Activated CD8-positive, alpha-beta memory T cell treated with anti-CD3 and anti-CD28 coated beads, Interleukin-2, amount 50 U/mL, for 4 hours (primary cell): ENCODE measurements around the gene SLC24A3.
"Not testable (repeated sequence)": the region's sequence is repeated elsewhere in the genome, so short reads cannot be mapped to it uniquely, and the experiment has no call there.

Source experiments
- DNase-seq: peaks from one replicate; pipeline ENCODE4 v3.0.0-alpha.2; 2020

The SLC24A3 gene

DNA sequence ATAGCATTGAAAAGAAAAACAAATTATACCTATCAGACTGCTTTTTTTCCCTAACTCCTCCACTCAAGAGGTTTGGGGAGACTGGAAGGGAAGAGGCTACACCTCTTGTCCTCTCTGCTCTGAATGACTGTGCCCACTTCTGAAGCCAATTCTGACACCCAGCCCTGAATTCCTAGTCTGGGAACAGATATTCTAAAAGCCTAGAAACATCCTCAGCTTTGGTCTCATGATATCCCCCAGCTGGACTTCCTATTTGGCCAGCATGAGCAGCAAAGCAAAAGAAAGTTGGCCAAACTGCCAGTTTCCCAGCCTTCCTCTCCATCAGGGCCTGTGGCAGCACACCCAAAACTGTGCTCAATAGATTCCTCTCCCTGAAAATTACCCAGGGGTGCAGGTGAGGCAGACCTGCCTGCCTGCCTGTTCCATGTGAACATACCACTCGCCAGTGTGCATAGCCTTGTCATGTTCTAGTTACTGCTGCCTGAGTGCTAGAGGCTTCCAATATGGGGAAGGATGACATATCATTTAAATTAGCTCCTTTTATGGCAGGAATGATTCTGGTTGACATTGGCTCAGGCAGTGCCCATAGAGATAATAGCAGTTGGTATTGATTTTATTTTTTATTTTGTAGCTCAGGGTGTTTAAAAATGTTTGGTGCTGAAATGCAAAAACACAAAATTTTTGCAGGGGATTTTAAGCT, 393.5 kb downstream of the SLC24A3 start:
- no peak for DNase-seq

DNA sequence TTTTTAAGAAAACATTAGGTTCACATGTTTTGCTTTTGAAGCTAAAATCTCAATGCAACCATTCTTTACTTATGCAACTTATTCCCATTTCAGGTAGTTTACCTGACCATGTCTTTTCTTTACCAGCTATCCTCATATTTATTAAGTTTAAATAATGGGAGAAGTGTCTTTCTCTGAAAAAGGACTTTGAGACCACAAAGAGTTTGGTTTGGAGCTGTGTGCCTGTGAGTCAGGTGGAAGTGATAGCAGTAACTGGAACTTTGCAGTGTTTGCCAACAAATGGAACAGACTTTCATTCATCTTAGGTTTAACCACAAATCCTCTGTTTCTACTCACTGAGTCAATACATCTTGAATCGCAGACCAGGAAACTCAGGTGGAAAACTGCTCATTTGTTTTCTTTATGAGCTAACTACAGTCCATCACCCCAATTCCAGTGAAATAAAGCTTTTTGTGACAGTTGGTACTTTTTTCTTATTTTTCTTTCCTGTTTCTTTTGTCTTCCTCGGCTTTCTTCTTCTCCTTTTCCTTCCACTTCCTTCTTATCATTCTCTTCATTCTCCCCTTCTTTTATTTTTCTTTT, 397.3 kb downstream of the SLC24A3 start:
- DNase-seq: no peak

DNA sequence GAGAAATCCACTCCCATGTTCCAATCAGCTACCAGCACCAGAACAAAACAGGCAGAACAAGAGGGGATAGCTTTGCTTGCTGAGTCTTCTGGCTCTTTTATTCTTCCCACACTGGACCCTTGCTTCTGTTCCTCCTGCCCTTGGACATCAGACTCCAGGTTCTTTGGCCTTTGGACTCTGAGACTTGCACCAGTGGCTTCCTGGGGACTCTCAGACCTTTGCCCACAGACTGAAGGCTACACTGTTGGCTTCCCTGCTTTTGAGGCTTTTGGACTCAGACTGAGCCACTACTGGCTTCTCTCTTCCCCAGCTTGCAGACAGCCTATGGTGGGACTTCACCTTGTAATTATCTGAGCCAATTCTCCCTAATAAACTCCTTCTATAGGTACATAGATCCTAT, 403.2 kb downstream of the SLC24A3 start:
- DNase-seq: no peak

DNA sequence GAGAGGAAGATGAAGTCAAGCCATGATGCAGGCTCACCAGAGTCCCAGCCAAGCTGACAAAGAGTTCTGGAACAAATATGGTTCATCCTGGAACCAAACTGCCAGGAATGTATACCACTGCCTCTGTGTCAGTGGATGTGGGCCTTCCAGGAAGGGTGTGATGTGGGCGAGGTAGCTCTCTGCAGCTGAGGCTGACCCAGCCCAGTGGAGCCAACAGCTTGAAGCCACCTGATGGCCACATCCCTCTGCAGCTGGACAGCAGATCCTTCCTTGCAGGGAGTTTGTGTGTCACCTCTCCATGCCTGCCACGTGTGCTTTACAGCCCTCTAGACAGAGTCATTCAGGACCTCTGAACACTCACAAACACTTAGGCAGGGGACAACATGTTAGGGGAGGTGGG, 403.6 kb downstream of the SLC24A3 start:
- DNase-seq: no peak

DNA sequence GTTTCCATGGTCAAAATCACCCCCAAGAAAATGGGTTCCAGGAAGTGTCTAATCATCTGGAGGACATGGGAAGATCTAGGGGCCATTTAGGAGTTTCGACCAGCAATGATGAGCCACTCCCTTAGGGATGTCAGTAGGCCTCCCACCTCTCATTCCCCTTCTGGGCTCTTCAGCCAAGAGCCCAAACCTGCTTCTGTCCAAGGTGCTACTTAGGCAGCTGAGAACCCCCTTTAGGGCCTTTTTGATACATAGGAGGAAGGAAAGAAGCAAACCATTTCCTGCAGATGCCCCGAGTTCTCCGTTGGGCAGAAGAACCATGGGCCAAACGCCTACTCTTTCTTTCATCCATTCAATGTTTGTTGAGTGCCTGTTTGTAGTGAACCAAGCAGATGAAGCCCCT, 404.2 kb downstream of the SLC24A3 start:
- DNase-seq: no peak

DNA sequence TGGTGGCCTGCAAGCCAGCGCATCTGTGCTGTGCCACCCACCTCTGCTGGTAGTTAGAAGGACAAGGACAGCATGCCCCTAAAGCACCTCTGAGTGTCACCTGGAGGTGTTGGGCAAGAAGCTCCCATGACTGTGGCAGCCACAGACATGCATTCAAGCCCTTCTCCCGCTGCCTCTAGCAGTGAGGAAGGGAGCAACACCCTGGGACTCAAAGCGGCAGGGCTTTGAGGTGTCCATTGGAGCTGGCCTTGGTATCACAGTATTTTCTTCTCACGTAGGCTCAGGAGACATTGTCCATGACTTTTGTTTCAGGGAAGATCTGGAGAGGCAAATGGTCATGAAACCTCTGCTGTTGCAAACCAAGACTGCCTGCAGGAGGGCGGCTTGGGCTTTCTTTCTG, 404.8 kb downstream of the SLC24A3 start:
- DNase-seq: no peak

DNA sequence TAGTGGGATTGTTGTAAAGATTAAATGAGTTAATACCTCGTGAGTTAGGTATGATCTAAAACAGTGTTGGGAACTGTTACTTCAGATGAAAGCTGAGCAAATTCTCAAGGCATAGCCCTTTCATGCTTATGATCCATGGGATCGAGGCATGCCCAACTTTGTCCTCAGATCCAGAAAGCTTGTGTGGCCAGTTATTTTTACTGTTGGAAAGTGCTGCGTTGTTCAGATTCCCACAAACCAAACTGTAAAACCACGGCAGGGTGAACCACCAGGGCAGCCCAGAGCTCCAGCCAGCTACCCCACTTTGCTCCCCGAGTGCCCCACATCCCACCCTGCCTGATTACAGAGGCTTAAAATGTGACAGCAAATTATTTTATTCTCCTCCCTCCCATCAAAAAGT, 406.3 kb downstream of the SLC24A3 start:
- no peak for DNase-seq

DNA sequence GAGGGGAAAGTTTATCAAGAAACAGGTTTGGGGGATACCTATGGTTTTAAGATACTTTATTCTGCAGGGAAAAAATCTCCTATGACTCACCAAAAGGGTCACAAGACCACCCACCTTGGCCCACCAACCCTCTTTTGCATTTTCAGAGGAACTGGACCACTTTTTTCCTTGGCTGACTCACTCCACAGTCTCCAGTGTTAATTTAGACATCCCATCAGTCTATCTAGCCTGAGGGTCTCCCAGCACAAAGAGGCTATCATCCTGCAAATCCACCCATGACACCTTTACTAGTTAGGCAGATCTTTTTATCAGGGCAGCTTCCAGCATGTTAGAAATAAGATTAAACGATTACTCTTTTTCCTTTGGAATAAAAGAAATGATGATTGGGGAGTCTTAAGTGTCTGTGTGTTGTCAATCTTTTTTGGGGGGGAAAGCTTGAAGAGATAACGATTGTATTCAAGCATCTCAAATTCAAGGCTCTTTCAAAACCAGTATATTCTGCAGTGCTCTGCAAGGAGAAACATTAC, 407.5 kb downstream of the SLC24A3 start:
- DNase-seq: no peak

DNA sequence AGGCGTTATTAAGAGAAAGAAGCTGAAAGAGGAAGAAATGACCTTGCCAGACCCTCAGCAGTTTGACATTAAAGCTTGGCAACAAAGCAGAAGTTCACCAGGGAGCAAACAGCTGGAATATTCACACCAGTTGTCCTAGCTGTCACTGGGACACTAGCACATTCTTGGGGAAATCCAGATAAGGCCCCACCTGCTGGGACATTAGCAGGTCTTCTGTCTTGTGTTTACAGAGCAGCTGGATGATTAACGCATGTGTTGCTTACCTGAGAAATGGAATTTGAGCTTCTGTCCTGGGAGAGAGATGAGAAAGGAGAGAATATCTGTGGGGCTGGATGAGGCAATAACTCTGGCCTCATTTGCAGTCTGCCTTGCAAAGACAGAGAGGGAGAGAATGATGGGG, 408.0 kb downstream of the SLC24A3 start:
- no peak for DNase-seq

DNA sequence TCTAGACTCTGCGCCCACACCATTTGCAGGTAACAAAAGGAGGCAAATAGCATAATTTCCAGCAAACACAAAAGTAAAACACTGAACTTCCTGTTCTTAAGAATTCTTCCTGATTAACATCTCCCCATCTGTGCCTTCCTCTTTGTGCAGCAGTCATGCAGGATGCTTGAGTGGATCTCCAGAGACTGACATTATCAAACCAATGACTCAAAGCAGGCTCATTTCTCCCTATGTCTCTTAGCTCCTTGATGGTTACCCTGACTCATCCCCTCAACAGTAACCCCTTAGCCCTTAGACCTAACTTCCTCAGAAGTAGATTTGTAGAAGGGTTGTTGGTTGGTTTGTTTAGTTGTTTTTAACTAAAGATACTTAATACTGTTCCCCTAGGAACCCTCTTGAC, 408.6 kb downstream of the SLC24A3 start:
- no peak for DNase-seq

DNA sequence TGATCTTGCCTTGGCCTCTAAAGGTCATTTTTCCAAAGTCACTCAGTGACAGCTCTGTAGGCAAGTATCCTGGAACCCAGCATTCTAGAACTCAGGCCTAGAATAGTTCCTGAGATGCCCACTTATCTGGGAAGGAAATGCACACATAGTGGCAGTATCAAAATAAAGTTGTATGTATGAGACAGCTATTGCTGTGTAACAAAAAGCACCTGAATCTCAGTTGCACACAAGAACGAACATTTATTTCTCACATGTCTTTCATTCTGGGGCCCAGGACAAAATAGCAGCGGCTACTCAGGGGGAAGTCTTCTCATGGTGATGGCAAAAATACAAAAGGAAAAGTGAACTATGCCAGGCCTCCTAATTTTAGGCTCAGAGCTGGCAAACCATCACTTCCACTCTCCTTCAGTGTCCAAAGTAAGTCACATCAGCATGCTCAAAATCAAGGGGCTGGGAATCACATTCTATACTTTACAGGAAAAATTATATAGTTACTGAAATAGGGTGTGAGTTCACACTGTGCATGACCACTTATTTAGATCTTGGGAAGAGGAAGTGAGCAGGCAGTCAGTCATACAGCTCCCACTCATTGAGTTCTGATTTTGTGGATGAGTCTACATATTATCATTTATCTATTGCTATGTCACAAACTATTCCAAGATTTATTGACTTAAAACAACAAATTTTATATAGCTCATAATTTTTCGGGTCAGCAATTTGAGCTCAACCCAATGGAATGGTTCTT, 412.0 kb downstream of the SLC24A3 start:
- no peak for DNase-seq

DNA sequence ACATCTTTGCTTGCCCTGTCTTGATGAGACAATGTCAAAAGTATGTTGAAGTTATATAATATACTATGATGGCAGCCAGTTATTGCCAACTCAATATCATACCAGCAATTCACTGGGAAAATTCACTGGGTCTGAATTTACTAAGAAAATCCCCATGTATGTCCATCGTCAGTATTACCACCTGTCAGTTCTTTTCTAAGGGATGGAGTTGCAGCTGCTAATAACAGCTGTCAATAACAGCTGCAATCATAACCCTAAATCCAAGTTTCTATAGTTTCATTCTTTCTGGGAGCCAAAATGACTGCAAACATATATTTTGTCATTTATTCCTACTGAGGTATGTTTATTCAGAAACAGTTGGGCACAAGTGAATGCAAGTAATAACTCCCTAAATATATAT, 413.0 kb downstream of the SLC24A3 start:
- no peak for DNase-seq

DNA sequence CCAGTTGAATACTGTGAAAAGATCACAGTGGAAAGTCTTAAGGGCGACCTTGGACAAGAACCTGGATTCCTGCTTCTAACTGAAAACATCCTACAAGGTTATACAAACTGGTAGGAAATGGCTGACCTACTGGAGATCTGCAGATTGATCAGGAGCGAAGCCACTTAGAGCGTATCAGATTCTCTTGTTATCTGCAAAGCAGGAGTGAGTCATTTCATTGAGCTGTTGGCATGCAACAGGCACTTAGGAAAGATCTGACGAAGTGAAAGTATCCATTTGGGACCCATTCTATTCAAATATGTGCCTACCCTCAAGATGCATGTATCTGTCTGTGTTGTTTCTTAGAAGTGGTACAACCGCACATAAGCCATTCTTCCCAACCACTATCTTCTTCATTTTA, 414.5 kb downstream of the SLC24A3 start:
- DNase-seq: no peak

DNA sequence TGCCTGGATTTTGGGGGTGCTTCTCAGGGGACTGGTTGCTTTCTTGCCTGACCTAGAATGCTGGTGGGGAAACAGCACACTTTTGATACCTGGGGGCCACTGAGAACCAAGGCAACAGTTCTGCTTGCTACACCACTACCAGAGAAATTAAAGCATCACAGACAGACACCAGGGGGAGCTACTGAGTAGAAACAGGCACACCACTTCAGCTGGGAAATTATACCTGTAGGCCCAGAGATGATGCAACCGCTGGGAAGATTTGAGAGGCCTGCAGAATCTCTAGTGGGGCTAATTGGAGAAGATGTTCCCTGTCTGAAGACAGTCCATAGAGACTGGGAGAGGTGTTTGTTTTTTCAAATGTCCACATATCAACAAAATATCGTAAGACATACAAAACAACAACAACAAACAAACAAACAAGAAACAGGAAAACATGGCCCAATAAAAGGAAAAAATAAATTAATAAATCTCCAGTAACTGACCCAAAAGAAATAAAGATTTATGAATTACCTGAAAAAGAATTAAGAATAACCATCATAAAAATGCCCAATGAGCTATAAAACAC, 416.2 kb downstream of the SLC24A3 start:
- DNase-seq: no peak

DNA sequence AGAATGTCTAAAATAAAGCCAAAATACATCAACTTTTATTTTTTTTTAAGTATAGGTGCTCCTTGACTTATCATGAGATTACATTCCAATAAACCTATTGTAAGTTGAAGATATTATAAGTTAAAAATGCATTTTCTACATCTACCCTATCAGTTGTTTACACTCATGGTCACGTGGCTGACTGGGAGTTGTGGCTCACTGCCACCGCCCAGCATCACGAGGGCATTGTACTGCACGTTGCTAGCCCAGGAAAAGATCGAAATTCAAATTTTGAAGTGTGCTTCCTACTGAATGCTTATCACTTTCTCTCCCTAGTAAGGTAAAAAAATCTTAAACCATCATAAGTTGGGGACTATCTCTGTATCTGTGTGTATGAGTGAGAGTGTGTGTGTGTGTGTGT, 419.0 kb downstream of the SLC24A3 start:
- no peak for DNase-seq

DNA sequence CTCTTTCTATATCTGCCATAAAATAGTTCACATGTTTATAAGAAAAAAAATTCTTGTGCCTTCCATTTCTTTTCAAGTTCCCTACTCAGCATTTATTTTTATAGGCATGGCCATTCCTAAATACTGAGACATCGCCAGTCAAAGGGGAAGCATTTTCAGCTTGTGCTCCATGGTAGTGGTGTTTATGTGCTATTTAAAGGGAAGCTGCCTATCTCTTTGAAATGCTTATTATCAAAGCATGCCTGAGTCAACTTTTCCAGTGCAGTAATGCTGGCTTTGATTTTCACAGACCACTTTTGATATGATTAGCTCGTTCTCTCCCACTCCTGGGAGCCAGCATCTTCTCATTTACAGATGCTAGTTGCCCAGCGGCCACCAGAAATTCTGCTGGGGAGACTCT, 421.5 kb downstream of the SLC24A3 start:
- no peak for DNase-seq

DNA sequence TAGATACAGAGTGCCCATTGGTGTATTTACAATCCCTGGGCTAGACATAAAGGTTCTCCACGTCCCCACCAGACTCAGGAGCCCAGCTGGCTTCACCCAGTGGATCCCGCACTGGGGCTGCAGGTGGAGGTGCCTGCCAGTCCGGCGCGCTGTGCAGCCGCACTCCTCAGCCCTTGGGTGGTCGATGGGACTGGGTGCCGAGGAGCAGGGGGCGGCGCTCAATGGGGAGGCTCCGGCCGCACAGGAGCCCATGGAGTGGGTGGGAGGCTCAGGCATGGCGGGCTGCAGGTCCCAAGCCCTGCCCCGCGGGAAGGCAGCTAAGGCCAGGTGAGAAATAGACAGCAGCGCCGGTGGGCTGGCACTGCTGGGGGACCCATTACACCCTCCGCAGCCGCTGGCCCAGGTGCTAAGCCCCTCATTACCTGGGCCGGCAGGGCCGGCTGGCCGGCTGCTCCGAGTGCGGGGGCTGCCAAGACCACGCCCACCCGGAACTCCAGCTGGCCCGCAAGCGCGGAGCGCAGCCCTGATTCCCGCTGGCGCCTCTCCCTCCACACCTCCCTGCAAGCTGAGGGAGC, 427.1 kb downstream of the SLC24A3 start:
- DNase-seq: not testable (repeated sequence)

DNA sequence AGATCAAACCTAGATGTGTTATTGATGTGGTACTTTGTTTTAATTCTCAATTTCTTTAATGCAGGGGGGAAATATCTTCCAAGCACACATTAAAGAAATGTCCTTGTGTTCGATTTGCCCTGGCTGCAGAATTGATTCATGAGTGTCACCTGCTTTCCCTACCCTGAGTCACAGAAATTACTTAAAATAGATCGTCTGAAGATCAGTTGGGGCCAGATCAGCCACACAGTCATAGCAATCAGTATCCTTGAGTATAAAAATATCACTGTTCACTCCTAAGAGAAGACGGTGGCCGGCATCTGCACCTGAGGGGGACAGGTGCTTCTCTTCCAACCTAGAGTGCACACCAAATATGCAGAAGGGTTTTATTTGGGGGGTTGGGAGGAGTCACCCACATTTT, 430.4 kb downstream of the SLC24A3 start:
- DNase-seq: no peak

DNA sequence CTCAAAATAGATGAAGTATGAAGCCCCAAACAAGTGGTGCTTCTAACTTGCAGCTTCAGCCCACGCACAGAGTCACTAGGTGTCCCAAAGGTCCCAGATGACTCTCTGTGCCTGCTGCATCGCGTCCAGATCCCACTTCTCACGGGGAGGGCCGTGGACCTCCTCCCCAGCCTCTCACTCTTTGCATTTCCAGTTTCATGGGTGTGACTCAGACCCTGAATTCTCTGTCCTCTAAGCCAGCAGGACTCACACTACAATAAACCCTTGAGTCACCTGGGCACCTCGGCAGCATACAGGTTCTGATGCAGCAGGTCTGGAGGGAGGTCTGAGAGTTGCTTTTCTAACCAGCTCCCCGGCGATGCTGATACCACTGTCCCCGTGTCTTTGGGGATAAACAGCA, 431.6 kb downstream of the SLC24A3 start:
- no peak for DNase-seq

DNA sequence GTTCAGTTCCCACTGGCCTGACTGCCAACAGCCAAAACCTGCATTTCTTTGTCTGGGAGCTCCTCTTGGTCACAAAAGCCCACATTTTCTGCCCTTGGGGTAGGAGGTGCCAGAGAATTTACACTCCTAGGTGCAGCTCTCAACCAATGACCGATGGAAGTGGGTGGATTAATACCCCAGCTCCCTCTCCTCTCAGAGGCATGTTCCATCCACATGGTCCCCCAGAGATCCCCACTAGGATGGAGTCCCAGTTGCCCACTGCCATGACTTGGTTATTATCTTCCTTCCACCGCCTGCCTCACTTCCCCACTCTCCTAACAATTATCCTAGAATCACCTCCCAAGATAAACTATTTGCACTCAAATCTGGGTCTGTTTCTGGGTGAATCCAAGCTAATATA, 434.5 kb downstream of the SLC24A3 start:
- no peak for DNase-seq

DNA sequence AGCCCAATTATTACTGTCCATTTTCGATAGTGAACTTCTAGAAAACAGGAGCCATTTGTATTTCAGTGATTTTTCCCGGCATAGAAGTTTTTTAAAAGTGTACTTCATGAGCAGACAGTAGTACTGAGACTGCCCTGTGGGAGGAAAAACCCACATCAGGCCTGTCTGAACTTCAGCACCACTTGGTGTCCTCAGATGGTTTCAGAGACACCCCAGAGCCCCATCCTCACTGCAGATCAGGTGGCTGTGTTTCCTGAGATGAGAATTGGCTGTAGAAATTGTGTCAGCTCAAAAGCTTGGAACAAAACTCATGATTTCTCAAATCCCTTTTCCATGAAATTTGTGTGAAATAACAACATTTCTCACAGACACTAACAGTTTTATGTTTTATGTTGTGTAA, 435.6 kb downstream of the SLC24A3 start:
- DNase-seq: no peak

DNA sequence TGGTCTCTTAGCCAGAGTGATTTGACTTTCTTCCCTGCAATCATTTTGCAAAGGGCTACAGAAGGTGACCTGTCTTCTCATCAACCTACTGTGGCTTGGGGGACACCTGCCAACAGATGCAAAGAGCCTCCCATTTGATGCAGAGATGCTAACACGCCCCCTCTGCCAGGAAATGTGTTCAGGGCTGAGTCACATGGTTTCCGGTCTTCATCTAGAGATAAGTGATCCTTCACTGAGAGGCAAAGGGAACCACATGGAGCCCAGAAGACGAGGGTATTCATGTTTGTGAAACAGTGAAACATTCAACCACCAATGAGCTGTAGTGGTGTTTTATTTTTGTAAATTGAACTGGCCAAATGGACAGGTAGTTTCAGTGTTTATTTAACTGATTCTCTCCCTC, 436.6 kb downstream of the SLC24A3 start:
- no peak for DNase-seq

DNA sequence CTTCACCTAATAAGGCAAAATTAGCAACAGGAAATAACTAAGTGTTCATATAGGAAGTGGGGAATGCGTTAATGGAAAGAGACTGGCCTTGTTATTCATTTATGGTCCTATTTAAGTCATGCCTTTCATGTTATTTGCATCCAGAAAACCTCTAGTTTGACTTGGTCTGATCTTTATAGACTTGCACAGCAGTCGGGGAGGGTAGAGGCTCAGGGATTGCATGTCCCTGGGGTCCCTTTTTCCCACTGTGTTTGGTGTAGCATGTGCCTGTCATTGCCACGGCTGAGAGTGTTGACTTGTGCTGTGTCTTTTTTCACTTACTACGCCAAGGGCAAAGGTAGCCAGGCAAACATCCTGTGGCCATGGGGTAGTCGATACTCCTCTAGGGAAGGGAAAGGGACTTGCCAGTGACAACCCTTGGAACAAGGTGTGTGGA, 440.2 kb downstream of the SLC24A3 start:
- DNase-seq: no peak
